Suprapubic skin (tissue), 3 donors: ENCODE data around the gene CD99L2.

Experiments
- POLR2AphosphoS5 ChIP-seq, 3 donors: sonication (generic); formaldehyde crosslinking; IDR thresholded peaks; one replicate each; pipeline ENCODE4 v1.6.1; 2017; ENCODE audit warnings: antibody characterized with exemption in 3 of 3
- TF ChIP-seq, protein P1 (sequence below), 2 donors: fragments of 200-600 bp in 1 of 2; fragments of 450-650 bp in 1 of 2; sonication (generic) in 1 of 2; IDR thresholded peaks; one replicate each; pipeline ENCODE4 v1.5.1; 2016 to 2019; ENCODE audit warnings: antibody characterized with exemption in 2 of 2, mild to moderate bottlenecking in 1 of 2, moderate library complexity in 1 of 2

DNA sequence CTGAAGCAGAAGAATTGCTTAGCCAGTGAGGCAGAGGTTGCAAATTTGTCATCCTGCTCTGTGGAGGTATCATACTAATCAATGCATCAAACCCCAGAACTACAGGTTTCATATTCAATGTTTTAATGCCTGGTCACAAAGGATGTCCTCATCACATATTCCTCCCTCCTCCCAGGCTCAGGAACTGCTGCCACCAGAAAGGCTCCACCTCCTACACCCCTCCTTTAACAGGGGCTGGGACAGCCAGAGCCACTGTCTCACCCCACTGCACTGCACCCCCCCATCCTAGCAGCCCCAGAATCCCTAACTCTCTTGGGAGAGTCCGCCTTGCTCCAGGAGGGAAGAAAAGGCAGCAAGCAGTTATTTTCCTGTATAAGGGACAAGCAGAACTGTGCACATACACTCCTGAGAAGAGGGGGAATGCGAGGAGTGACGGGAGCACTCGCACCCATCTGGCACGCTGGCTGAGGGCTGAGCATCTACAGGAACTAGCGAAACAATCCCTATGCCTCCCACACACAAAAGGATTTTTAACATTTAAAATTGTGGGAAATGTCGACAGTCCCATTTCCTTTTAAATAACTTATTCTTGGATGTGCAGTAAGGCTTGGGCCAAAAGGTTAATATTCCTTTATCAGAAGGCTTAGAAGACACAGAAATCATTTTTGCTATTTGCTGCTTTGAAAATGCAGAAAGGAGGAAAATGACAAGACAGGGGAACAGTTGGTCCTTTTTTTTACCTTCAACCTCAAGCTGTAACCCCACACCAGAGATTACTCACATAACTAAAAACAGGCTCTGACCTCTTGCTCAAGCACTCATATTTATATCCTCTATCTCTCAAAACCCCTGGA is 27.8 kb downstream of the CD99L2 start:
- TF ChIP-seq POLR2AphosphoS5 (IDR thresholded peaks at IDR 0.05): no peak
- TF ChIP-seq, protein P1, sequence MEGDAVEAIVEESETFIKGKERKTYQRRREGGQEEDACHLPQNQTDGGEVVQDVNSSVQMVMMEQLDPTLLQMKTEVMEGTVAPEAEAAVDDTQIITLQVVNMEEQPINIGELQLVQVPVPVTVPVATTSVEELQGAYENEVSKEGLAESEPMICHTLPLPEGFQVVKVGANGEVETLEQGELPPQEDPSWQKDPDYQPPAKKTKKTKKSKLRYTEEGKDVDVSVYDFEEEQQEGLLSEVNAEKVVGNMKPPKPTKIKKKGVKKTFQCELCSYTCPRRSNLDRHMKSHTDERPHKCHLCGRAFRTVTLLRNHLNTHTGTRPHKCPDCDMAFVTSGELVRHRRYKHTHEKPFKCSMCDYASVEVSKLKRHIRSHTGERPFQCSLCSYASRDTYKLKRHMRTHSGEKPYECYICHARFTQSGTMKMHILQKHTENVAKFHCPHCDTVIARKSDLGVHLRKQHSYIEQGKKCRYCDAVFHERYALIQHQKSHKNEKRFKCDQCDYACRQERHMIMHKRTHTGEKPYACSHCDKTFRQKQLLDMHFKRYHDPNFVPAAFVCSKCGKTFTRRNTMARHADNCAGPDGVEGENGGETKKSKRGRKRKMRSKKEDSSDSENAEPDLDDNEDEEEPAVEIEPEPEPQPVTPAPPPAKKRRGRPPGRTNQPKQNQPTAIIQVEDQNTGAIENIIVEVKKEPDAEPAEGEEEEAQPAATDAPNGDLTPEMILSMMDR (IDR thresholded peaks at IDR 0.05): no peak
